Right ventricle myocardium inferior (tissue), 1 donor: ENCODE results near the gene MAP2K4. TPM values are rescaled to one million over a fixed set of nuclear protein-coding genes. Genes with fewer than 3 reads are reported as not detected.

Source experiments
- microRNA-seq: library from miRNA; unstranded; fragments of <30 nt; microRNA quantifications from one replicate; pipeline ENCODE4 v1.2.0, GENCODE V29; 2020
- total RNA-seq: library from RNA; stranded (reverse); fragmentation: NEBNext Ultra II Directional; extraction: Animal tissue kit (Norgen Biotek cat#: 25700); gene quantifications from one replicate; pipeline ENCODE4 v1.2.1, GENCODE V29; 2021
- donor health status: DM: no; HTN: yes; CAD: no; lungs with severe emphysema.

MAP2K4 gene
- total RNA-seq, 1 donor from 2014 or later, result 25.7 TPM

Small RNA genes within 50 kb of the gene (microRNA-seq; reads per million reads assigned to microRNA genes)
- 358 reads per million, percentile 69 among the genes with 10 or more reads in this experiment for gene MIR744

Other genes with a start within 250 kb of the MAP2K4 start
- 4.5 TPM for gene ZNF18, start 23.4 kb upstream of the MAP2K4 start, total RNA-seq